NCI-H2196 (cell line): ENCODE measurements around the gene GOLGA7B.
A peak's percentile ranks its signal among the peaks of the same experiment; 100 is the strongest.

Source experiments
- DNase-seq: peaks from one replicate; lab custom pipeline; 2025; ENCODE audit not compliant: unreplicated experiment; lab: John Stamatoyannopoulos, UW

The GOLGA7B gene

DNA sequence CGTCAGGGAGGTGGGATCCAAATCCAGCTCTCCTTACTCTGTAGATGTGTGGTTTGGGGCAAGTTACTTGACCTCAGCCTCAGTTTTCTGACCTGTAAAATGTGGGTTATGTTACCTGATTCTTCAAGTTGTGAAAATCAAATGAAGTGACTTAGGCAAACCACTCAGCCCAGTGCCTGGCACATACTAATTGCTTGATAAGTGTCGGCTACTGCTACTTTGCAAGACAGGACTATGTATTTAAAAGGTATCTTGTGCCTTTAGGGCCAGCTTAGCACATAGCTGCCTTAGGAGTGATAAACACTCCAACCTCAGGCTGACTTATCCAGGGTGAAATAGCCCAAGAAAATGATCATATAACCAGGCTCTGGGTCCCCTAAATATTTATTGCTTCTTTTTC is 42.9 kb downstream of the GOLGA7B start:
- DNase-seq: no peak

DNA sequence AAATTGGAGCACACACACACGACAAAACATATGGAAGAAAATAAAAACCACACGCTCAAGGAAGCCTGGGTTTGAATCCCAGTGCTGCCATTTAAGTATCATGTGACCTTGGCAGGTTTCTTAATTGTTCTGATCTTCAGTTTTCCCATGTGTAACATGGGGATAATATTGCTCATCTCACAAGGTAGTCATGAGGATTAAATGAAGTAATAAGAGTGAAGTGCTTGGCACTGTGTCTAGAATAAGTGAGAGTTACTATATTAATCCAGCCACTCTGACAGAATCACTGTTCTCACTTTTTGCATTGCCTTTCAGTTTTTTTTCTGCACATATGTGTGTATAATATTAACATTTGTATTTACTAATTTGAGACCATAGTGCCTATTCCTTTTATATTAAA is 43.3 kb downstream of the GOLGA7B start:
- DNase-seq: no peak

DNA sequence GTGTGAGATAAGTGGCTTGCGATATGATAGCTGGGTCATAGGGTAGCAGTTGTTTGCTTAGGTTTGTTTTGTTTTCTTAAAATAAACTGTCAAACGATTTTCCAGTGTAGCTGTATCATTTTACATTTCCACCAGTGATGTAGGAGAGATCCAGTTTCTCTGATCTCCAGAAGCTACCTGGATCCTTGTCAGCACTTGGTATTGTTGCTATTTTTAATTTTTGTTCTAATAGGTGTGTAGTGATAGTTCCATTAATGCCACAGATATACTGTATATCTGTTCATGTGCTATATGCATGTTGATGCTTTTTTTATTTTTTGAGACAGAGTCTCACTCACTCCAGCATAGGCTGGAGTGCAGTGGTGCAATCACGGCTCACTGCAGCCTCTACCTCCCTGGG is 44.4 kb downstream of the GOLGA7B start:
- no peak for DNase-seq

DNA sequence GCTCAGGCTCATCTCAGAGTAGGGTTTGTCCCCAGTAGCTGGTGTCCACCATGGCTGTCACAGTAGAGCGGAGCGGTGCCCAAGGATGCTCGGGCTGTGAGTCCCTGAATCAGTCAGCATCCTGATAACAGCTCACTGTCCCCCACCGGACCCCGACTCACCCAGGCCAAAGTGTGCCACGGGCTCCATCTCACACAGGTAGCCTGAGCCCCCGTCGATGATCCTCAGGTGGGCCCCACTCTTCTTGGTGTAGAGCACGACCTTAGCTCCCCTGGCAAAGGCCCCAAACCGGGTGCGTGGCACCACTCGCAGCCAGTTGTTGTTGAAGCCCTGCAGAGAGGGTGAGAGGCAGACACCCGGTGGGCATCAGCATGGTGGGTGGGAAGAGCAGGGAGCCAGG is 45.4 kb downstream of the GOLGA7B start:
- no peak for DNase-seq

DNA sequence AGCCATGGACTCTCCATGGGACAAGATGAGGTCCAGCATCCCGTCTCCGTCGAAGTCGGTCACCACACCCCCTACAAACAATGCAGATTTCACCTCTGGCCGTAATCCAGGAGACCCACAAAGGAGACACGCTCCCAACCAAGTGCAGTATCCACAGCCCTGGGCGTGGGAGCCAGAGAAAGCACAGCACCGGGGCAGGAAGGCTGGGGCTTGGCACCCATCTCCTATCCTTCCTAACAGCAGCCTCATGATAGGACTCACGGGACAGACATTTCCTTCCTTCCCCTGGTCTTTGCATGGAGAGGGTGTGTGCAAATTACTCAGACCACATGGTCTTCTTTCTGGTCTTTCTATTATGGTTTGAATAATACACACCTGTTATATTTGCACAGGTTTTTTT is 46.3 kb downstream of the GOLGA7B start:
- no peak for DNase-seq

DNA sequence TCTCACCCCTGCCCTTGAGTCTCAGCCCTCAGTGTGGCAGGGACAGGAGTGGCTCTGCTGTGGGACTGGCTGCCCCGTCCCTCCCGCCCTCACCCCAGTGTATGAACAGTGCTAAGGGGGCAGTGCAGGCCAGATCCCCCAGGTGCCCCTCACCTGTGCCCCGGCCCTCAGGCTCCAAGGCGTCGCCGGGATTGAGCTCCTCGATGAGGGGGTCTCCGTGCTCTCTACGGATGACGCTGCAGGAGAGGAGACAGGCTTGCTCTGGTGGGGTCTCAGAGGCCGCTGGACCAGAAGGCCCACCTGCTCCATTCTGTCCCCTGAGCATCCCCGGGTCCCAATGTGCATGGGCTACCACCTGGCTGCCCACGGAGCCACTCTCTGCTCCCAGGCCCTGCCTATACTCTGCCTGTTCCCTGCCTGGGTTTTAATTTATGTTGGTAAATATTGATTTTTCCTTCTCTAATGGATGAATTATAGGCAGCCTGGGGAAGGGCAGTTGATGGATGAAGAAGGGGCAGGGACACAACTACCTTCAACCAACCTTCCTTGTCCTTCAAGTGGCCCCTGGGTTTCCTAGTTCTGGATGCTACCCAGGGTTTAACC is 47.2 kb downstream of the GOLGA7B start:
- DNase-seq: no peak

DNA sequence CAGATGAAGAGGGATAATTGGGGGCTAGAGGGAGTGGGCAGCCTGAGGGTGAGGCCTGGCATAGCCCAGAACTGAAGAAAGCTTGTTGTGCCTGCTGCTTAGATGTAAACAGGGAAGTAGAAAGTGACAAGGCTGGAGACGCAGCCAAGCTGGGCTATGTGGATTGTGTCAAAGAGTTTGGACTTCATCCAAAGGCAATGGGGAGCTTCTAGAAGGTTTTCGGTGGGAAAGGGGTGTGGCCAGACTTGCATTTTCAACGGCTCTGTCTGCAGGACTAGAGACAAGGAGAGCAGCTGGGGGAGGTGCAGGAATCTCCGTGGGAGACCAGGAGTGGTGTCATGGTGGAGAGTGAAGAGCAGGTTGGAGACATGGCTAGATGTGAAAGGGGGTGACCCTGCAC is 48.8 kb downstream of the GOLGA7B start:
- DNase-seq: no peak

DNA sequence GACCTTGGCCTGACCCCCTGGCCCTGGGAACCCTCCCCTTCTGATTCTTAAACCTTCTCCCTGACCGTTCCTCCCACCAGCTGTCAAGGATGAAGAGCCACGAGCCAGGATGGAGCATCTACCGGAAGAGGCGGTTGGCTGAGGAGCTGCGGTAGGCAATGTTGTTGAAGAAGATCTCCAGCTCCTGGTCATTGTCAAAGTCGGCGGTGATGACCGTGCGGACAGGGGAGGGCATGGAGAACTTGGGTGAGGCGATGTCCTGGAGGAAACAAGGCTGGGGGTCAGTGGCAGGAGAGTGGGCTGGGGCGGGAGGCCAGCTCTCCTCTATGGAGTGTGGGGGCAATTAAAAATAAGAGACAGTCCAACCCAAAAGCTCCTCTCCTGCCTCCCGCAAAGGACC is 51.7 kb downstream of the GOLGA7B start:
- no peak for DNase-seq

DNA sequence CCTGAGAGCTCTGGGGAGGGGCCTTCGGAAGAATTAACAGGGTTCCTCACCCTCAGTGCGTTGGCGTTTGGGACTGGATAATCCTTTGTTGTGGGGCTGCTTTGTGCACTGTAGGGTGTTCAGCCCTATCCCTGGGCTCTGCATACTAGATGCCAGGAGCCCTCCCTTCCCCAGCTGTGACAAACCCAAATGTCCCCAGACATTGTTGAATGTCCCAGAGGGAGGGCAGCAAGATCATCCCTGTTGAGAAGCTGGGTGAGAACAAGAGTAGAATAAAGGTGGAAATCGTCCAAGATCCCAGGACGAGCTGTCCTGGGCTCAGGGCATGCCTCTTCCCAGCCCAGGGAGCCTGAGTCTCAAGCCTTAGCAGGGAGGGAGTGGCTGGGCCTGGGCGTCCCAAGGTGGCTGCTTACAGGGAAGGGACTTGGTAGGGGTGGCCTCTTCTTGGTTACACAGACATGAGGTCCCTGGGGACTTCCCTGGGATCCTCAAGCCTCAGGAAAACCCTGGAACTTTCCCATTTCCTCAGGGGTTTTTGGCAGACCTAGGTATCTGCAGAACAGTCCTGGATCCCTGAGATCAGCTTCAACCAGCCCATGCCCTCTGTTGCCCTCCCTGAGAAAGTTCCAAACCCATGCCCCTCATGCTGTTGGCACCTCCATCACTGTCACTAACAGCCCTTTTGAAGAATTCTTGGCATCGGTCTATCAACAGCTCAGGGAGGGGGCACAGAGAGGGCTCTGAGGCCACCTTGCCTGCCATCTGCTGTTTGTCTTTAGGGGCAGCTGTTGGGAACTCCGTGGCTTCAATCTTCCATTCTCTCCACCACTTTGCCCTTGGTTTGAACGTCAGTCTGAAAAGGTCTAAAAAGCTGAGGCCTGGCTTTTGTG is 53.7 kb downstream of the GOLGA7B start:
- no peak for DNase-seq

DNA sequence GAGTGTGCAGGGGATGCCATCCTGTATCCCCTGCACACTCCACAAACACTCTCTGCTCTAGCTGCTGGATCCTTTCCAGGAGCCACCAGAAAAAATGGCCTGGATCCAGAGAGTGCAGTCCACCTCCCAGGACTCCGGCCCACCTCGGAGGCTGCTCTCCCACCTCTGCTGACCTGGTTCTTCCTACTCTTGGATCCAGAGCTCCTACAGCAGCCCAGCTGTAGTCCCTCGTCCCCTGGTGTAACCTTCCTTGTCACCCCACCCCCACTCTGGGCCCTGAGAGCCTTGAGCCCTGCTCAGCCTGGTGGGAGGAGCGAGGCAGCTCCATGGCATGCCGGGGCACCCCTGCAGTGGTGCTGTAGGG is 54.4 kb downstream of the GOLGA7B start:
- no peak for DNase-seq

DNA sequence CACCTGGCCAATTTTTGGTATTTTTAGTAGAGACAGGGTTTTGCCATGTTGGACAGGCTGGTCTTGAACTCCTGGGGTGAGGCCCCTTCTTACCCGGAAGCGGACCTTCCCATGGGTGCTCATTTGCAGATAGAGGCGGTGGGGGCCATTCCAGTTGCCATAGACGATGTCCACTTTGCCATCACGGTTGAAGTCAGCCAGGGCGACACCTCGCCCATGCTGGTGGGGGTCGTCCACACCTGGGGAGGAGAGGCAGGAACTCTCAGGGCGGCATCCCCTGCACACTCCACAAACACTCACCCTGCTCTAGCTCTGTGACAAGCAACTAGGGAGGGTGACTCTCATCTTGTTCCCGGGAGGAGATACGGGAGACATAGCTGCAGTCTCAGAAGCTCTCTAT is 54.9 kb downstream of the GOLGA7B start:
- no peak for DNase-seq

DNA sequence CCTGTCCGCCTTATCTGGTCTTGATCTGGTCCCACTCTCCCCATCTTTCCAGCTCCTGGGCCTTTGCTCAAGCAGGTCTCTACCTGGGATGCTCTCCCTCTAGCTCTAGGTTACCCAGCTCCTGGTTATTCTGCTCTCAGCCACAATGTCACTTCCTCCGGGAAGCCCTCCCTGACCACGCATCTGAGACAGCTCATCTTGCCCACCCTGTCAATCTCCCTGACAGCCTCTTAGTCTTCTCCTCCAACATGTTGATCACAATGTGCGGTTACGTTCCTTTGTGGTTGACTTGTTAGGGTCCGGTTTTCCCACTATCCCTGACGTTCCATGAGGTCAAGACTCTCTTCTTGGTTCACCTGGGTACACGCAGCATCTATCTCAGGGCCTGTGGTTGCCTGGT is 55.6 kb downstream of the GOLGA7B start:
- DNase-seq: no peak

DNA sequence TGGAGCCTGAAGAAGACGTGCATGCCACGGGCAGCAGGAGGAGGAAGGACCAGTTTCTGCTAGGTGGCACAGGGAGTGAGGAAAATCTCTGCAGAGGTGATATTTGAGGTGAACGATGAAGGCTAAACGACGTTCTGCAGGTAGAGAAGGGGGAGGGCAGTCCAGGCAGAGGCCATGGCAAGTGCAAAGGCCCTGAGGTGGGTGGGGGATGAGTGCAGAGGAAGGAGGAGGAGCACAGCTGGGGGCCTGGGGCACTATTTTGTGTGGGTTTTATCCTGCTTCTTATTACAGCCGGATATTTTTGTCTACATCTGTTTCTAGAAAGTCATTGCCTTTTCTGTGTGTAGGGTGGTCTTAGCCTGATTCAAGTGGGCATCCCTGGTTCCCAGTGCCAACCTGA is 57.6 kb downstream of the GOLGA7B start:
- DNase-seq: no peak

DNA sequence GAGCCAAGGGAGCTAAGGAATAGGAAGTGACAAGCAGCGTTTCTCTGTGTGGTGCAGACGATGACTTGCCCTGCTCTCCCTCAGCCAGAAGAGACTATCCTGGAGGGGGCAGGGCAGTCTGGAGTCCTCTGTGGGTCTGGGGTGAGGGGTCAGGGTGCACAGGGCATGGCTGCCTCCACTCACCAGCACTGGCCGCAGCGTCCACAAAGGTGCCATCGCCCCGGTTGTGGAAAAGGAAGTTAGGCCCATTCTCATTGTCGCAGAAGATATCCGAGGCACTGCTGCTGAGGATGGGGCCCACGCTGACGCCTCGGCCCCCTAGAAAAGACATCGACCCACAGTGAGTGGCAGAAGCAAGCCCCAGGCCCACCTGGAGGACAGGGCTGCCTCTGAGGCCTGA is 58.2 kb downstream of the GOLGA7B start:
- DNase-seq: no peak

DNA sequence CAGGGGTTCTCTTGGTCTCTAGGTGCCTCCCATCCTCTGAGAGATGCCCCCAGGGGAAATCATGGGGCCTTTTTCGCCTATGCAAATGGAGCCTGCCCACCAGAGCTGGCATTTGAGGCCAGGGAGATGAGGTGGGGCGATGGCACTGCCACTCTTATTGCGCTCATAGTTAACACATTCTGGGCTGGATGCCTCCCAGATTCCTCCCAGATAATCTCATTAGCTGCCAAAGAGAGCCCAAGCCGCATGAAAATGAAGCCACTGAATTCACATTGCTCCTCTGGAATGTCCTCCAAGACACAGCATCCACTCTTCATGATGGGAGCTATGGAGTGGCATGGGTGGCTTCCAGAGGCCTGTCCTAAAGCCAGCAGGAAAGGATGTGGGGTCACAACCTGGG is 61.0 kb downstream of the GOLGA7B start:
- no peak for DNase-seq

DNA sequence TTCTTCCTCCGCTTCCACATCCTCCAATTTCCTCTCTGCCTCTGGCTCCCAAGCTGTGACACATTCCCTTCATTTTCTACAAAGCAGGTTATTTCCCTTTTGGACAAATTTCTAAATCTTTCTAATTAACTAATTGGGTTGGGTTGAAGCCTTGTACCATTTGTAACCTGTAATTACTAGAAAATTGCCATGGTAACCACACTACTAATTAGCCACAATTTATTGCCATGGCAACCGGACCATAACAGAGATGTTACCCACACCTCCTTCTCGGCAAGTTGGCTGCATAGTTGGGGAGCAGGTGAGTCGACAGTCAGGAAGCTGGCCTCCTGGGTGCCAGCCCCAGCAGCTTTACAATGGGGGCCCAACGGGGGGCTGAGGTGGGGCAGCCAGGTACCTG is 61.6 kb downstream of the GOLGA7B start:
- DNase-seq: no peak

DNA sequence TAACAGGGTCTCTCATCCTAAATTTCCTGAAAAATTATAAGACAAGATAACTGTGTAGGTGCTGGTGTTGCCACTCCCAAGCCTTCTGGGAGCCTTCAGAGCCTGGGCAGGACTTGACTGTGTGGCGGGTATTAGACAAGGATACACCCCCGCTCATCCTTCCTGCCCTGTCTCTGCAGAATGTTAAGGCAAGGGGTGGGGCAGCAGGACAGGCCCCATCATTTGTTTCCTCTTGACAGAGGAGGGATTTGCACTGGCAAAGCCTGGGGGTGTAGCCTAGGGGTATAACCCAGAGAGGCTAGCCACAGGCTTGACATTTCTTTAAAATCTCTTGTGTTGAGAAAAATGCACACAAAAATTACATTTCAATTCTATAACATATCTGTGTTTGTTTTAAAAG is 63.5 kb downstream of the GOLGA7B start:
- DNase-seq: no peak

DNA sequence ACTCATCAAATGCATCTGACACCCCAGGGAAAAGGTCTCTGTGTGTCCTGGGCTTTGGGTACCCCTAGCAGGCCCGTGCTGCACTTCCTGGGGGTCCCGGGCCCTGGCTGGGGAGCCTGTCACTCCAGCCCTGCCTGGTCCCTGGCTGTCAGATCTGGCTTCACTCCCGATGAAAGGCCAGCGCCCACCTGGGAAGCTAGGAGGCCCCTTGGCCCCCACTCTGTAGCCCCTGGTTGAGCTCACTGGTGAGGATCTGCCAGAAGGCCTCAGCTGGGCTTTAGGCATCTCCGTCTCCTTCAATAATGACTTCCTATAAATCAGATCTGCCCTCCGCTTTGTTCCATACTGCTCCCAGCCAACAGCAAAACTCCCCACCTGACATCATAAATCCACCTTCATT is 64.0 kb downstream of the GOLGA7B start:
- DNase-seq: no peak

DNA sequence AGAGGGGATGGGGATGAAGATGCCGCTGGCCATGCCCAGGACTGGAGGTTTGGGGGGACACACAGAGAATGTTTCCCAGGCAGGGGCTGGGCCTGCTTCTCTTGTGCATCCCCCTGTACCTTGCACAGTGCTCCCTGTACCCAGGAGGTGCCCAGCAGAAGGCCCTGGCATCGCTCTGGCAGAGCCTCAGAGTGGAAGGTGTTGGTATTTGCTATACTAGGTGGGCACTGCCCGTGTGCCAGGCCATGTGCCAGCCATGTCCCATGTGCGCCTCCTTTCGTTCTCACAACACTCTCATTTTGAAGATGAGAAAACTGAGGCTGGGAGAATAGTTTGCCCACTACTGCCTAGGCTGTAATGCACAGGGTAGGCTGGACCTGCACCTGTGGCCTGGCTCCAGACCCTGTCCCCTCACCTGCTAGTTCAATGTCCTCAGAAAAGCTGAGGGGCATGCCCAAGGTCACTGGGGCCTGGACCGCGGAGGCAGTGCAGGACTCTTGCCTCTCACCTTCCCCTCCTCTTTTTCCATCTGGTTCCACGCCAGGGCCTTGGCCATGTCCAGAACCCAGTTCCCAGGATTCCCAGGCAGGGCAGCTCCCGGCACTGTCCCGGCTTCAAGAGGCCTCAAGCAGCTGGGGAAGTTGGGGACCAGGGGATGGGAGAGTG is 64.7 kb downstream of the GOLGA7B start:
- DNase-seq: no peak

DNA sequence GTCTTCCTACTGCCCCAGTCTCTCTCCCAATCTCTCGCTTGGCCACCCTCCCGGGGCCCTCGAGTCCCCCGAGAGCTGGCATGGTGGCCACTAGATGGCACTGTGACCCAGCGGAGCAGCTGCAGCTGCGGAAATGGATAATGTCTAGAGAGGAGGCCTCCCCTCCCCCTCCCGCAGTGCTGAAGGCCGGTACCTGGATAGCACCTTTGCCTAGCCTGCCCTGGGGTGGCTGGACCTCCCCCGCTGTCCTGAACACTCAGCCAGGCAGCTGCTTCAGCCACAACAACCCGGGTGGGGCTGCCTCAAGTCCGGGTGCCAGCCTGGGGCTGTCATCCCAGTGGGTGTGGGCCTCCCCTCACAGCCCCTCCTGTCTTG is 65.2 kb downstream of the GOLGA7B start:
- peak; percentile 72 for DNase-seq

DNA sequence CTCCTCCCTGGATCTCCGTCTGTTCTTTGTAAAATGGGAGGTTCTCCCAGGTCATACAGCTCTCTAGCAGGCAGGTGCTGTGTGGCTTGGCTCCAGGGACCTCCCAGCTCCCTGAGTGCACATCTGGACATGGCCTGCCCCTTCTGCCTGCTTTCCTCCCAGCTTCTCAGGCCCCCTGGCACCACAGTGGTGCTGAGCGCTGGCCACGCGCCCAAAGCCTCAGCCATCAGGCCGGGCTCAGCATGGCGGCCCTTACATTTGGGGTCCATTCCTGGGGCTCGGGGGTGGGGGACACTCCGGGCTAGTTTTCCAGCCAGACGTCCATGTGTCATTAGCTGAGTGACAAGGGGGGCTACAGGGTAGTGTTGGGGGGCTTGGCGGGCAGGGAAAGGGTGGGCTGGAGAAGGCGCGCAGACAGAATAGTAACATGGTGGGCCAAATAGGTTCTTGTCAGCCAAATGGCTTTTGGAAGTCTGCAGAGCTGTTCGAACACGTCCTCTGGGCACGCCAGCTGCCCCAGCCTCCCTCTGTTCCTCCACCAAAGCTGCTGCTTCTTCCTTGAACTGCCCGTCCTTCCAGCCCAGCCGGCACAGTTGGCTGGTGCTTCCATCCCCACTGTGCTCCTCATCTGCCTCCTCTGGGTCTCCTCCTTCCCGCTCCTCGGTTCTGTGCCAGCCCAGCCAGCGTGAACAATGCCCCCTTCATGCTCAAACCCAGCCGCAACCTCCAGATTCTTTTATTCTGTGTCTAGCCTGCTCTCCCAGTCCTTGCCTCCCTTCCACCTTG is 65.9 kb downstream of the GOLGA7B start:
- DNase-seq: no peak

DNA sequence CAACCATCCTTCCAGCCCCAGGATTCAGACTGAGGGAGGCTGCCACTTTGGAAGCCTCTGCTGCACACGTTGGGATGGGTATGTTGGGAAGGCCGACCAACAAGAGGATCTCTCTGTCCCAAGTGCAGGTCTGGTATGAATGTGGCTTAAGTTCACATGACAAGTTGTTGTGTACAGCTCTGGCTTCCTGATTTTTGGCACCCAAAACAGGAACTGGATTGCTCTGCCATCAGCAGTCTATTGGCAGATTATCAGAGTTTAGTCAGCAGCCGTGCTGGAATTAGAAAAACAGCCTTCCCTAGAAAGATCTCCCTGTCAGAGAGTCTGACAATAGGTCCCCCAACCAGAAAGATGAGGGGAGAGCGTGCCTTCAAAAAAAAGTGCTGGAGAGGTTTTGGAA is 66.9 kb downstream of the GOLGA7B start:
- no peak for DNase-seq
